IMR-90 (cell line): ENCODE results near the gene ACSL1. TPM values are rescaled to one million over a fixed set of nuclear protein-coding genes. Genes with fewer than 3 reads are reported as not detected.

ENCODE experiments used
- ATAC-seq: fragments of 200-7000 bp; cut with Tn5 transposase; 2 replicates; pipeline ENCODE4 v1.9.1; 2020; ENCODE audit warnings: low read depth, mild to moderate bottlenecking, moderate library complexity
- BruUV-seq: library from RNA; stranded (reverse); fragments of 400-500 nt; replicated peaks from 2 replicates; lab custom pipeline; 2021; lab: Mats Ljungman, UMichigan
- CTCF ChIA-PET: fragments of 300-600 bp; formaldehyde crosslinking; extraction: SDS; loops from one replicate; lab custom pipeline; 2021; ENCODE audit warnings: antibody characterized with exemption; lab: Yijun Ruan, JAX
- POLR2A ChIA-PET: fragments of 300-600 bp; sonication (Branson Sonifier 250); formaldehyde crosslinking; loops from one replicate; lab custom pipeline; 2022; ENCODE audit warnings: antibody characterized with exemption; ENCODE audit not compliant: unreplicated experiment; lab: Charles Lee
- DNase-seq: peaks from one replicate; pipeline ENCODE4 v3.0.0; 2013
- H2AFZ ChIP-seq: replicated peaks from 2 replicates; pipeline ENCODE3; 2013; ENCODE audit warnings: low read length, mild to moderate bottlenecking; ENCODE audit not compliant: poor library complexity
- H2AK5ac ChIP-seq: 2 replicates; pipeline ENCODE4 v1.6.1; 2013; ENCODE audit warnings: low read depth, low read length, inconsistent platforms
- H2AK9ac ChIP-seq: replicated peaks from 2 replicates; pipeline ENCODE3; 2013; ENCODE audit warnings: mild to moderate bottlenecking, low read depth, low read length, moderate library complexity; ENCODE audit not compliant: poor library complexity
- H2BK120ac ChIP-seq: 2 replicates; pipeline ENCODE4 v1.6.1; 2013; ENCODE audit warnings: low read depth, low read length, inconsistent platforms
- H2BK15ac ChIP-seq: 3 replicates; pipeline ENCODE4 v1.6.1; 2013; ENCODE audit warnings: low read depth, low read length, inconsistent platforms
- H2BK20ac ChIP-seq: 2 replicates; pipeline ENCODE4 v1.6.1; 2013; ENCODE audit warnings: low read depth, mild to moderate bottlenecking, inconsistent platforms, low read length, moderate library complexity
- H2BK5ac ChIP-seq: 2 replicates; pipeline ENCODE4 v1.6.1; 2013; ENCODE audit warnings: mild to moderate bottlenecking, low read depth, low read length, inconsistent platforms; ENCODE audit not compliant: poor library complexity, severe bottlenecking
- H3K14ac ChIP-seq: replicated peaks from 2 replicates; pipeline ENCODE4 v1.6.1; 2013; ENCODE audit warnings: low read depth, low read length, inconsistent platforms
- H3K18ac ChIP-seq: 2 replicates; pipeline ENCODE4 v1.6.1; 2013; ENCODE audit warnings: low read depth, low read length, control low read depth
- H3K23ac ChIP-seq: 2 replicates; pipeline ENCODE4 v1.6.1; 2013; ENCODE audit warnings: low read depth, low read length, inconsistent platforms
- H3K27ac ChIP-seq: 2 replicates; pipeline ENCODE4 v1.5.1; 2013; ENCODE audit warnings: mild to moderate bottlenecking, control low read depth, low read length; ENCODE audit not compliant: insufficient read depth
- H3K27me3 ChIP-seq: 2 replicates; pipeline ENCODE4 v1.6.1; 2013; ENCODE audit warnings: low read length; ENCODE audit not compliant: control insufficient read depth, insufficient read depth
- H3K36me3 ChIP-seq: 2 replicates; pipeline ENCODE4 v1.6.1; 2013; ENCODE audit warnings: low read length, mixed read lengths; ENCODE audit not compliant: control insufficient read depth, insufficient read depth
- H3K4ac ChIP-seq: 2 replicates; pipeline ENCODE4 v1.6.1; 2013; ENCODE audit warnings: low read depth, low read length, inconsistent platforms
- H3K4me1 ChIP-seq: 2 replicates; pipeline ENCODE4 v1.6.1; 2013; ENCODE audit warnings: low read length, mixed read lengths; ENCODE audit not compliant: control insufficient read depth, insufficient read depth
- H3K4me2 ChIP-seq: 2 replicates; pipeline ENCODE4 v1.6.1; 2013; ENCODE audit warnings: low read depth, mild to moderate bottlenecking, control low read depth, low read length, moderate library complexity
- H3K4me3 ChIP-seq: 2 replicates; pipeline ENCODE4 v1.5.1; 2013; ENCODE audit warnings: low read depth, mild to moderate bottlenecking, control low read depth, low read length, moderate library complexity; ENCODE audit not compliant: insufficient read depth
- H3K56ac ChIP-seq: 2 replicates; pipeline ENCODE4 v1.6.1; 2013; ENCODE audit warnings: low read length, inconsistent platforms; ENCODE audit not compliant: insufficient read depth; ENCODE audit errors: extremely low read depth
- H3K79me1 ChIP-seq, 2 experiments: 2 replicates each; pipeline ENCODE4 v1.6.1; 2013; ENCODE audit warnings: low read length in 2 of 2, inconsistent platforms in 1 of 2, low read depth in 1 of 2
- H3K9ac ChIP-seq: 2 replicates; pipeline ENCODE4 v1.6.1; 2013; ENCODE audit warnings: low read depth, low read length, control low read depth
- H3K9me1 ChIP-seq: 2 replicates; pipeline ENCODE4 v1.6.1; 2013; ENCODE audit warnings: low read length, inconsistent platforms; ENCODE audit not compliant: insufficient read depth
- H3K9me3 ChIP-seq: 2 replicates; pipeline ENCODE4 v1.6.1; 2013; ENCODE audit warnings: low read length; ENCODE audit not compliant: control insufficient read depth, insufficient read depth
- H4K20me1 ChIP-seq: 2 replicates; pipeline ENCODE4 v1.6.1; 2013; ENCODE audit warnings: low read length, inconsistent platforms; ENCODE audit not compliant: insufficient read depth
- H4K5ac ChIP-seq: 2 replicates; pipeline ENCODE4 v1.6.1; 2013; ENCODE audit warnings: mild to moderate bottlenecking, low read depth, low read length, control low read depth
- H4K8ac ChIP-seq, 2 experiments: 2 replicates each; pipeline ENCODE4 v1.6.1; 2013; ENCODE audit warnings: low read depth in 2 of 2, low read length in 2 of 2, control low read depth in 1 of 2, inconsistent platforms in 1 of 2
- H4K91ac ChIP-seq: 2 replicates; pipeline ENCODE4 v1.6.1; 2013; ENCODE audit warnings: low read depth, low read length, inconsistent platforms; ENCODE audit not compliant: insufficient read depth
- CEBPB ChIP-seq: IDR thresholded peaks from 2 replicates; pipeline ENCODE4 v1.6.1; 2012; ENCODE audit warnings: low read depth, low read length, improper control_type of control experiment
- CHD1 ChIP-seq: IDR thresholded peaks from 2 replicates; pipeline ENCODE4 v1.6.1; 2012; ENCODE audit warnings: low read depth, low read length, improper control_type of control experiment
- MAZ ChIP-seq: IDR thresholded peaks from 2 replicates; pipeline ENCODE4 v1.6.1; 2012; ENCODE audit warnings: low read depth, mild to moderate bottlenecking, low read length, improper control_type of control experiment, moderate library complexity, borderline replicate concordance
- RAD21 ChIP-seq: IDR thresholded peaks from 2 replicates; pipeline ENCODE4 v1.6.1; 2012; ENCODE audit warnings: low read length, improper control_type of control experiment
- RCOR1 ChIP-seq: IDR thresholded peaks from 2 replicates; pipeline ENCODE4 v1.6.1; 2012; ENCODE audit warnings: mild to moderate bottlenecking, low read length, improper control_type of control experiment; ENCODE audit not compliant: insufficient replicate concordance
- SMC3 ChIP-seq: fragments of 150-350 bp; IDR thresholded peaks from 2 replicates; pipeline ENCODE4 v1.6.1; 2016; ENCODE audit warnings: low read depth, mild to moderate bottlenecking, antibody characterized with exemption, low read length, moderate library complexity
- WGBS, 2 experiments: methylation state at CpG; one replicate each; pipeline versions ENCODE4 v1.1.5 to v1.1.7; 2013; ENCODE audit warnings: missing lambda C conversion rate in 2 of 2; ENCODE audit not compliant: insufficient read length in 1 of 2; ENCODE audit errors: extremely low coverage in 2 of 2; 5-methylcytosine and 5-hydroxymethylcytosine counted together
- dilution Hi-C: fragments of 300-500 bp; cut with HindIII; formaldehyde crosslinking; loops from one replicate; pipeline ENCODE4 v1.14.3; 2018; ENCODE audit warnings: low sequenced_read_pairs; ENCODE audit not compliant: unreplicated experiment
- in situ Hi-C: fragments of 300-500 bp; cut with MboI; formaldehyde crosslinking; loops from 3 replicates; pipeline ENCODE4 v1.14.3; 2019; ENCODE audit warnings: low sequenced_read_pairs, inconsistent platforms, mixed read lengths
- intact Hi-C: fragments of 100-400 bp; cut with micrococcal nuclease; formaldehyde crosslinking; loops from 2 replicates; pipeline ENCODE4 v1.10.0; 2022
- polyA plus RNA-seq, 3 experiments: library from polyadenylated mRNA; depleted of rRNA; stranded (reverse); fragments of >200 nt; gene quantifications; 2 replicates each; pipeline ENCODE4 v1.2.3, GENCODE V29; 2012; ENCODE audit warnings: low replicate concordance in 1 of 3
- total RNA-seq: library from RNA; depleted of rRNA; stranded (reverse); fragments of >200 nt; gene quantifications from 2 replicates; pipeline ENCODE4 v1.2.3, GENCODE V29; 2012
- TF ChIP-seq, protein P1 (sequence below): fragments of 150-350 bp; IDR thresholded peaks from 2 replicates; pipeline ENCODE4 v1.6.1; 2017; ENCODE audit warnings: mild to moderate bottlenecking, antibody characterized with exemption, low read length, low read depth

The ACSL1 gene
- total and polyA plus RNA-seq, 2 of the 4 experiments (the other 2 are of a cell fraction) = 14.4 to 26.0 TPM

GRCh38 chr4:184750926-184751584 lies 74.7 kb downstream of the ACSL1 start:
- POLR2A ChIA-PET = interaction anchor here (0.5 kb wide), 1 partner anchor 19 kb away, joined by 5 read pairs; no protein-coding TSS in a partner anchor
- H2BK20ac ChIP-seq = no peak overlapping the region
- no peak overlapping the region for H3K4me3 ChIP-seq
- no peaks in the 10 kb centered on the region for H3K27me3 ChIP-seq
- no peak overlapping the region for H3K9ac ChIP-seq
- no peak for DNase-seq
- H2BK120ac ChIP-seq = no peak overlapping the region
- no peak overlapping the region for H3K4ac ChIP-seq
- 66% methylated on average over 4 of the region's 8 CpGs; no CpG with 5 or more reads in 1 of the 2 experiments for whole genome bisulfite sequencing, 2 experiments
- no peaks in the 10 kb centered on the region for H4K20me1 ChIP-seq
- no peak overlapping the region for H3K56ac ChIP-seq
- no peak overlapping the region for H4K5ac ChIP-seq
- no peak overlapping the region for H4K8ac ChIP-seq
- H3K9me1 ChIP-seq = no peaks in the 10 kb centered on the region
- no peak overlapping the region for H2AK9ac ChIP-seq
- H2AFZ ChIP-seq = no peak overlapping the region
- CTCF ChIA-PET = interaction anchor here (1.3 kb wide), 1 partner anchor 155 kb away, joined by 3 read pairs; no protein-coding TSS in a partner anchor
- no TSS peak for BruUV-seq
- TF ChIP-seq SMC3 = no peak
- no peak for TF ChIP-seq CHD1
- no peak for TF ChIP-seq RCOR1
- TF ChIP-seq MAZ = no peak
- TF ChIP-seq, protein P1, sequence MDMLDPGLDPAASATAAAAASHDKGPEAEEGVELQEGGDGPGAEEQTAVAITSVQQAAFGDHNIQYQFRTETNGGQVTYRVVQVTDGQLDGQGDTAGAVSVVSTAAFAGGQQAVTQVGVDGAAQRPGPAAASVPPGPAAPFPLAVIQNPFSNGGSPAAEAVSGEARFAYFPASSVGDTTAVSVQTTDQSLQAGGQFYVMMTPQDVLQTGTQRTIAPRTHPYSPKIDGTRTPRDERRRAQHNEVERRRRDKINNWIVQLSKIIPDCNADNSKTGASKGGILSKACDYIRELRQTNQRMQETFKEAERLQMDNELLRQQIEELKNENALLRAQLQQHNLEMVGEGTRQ = no peak
- TF ChIP-seq CEBPB = no peak
- no peak for TF ChIP-seq RAD21
- no peak overlapping the region for H3K23ac ChIP-seq
- H3K4me1 ChIP-seq = peaks cover 6% of the 10 kb centered on the region; the same call in 1 of the 2 replicates
- H3K9me3 ChIP-seq = no peaks in the 10 kb centered on the region
- H3K27ac ChIP-seq = no peak overlapping the region
- H2AK5ac ChIP-seq = no peak overlapping the region
- H3K14ac ChIP-seq = no peak overlapping the region
- dilution Hi-C loops (no loop called here), in situ Hi-C loops (no loop called here), intact Hi-C loops (no loop called here)
- no peak overlapping the region for H3K4me2 ChIP-seq
- no peak overlapping the region for H2BK15ac ChIP-seq
- no peak for ATAC-seq
- no peak overlapping the region for H2BK5ac ChIP-seq
- no peak overlapping the region for H4K91ac ChIP-seq
- no peaks in the 10 kb centered on the region for H3K79me1 ChIP-seq
- no peaks in the 10 kb centered on the region for H3K36me3 ChIP-seq
- H3K18ac ChIP-seq = no peak overlapping the region
